Right cardiac atrium (tissue), 5 donors: ENCODE data around the gene ALK. TPM values are rescaled to one million over a fixed set of nuclear protein-coding genes. Genes with fewer than 3 reads are reported as not detected.

Experiments
- ATAC-seq, 2 donors: fragments of 200-7000 bp; cut with Tn5 transposase; one replicate each; pipeline versions ENCODE4 v1.8.0 to v1.9.1; 2020; ENCODE audit warnings: moderate library complexity in 2 of 2, mild to moderate bottlenecking in 1 of 2
- DNase-seq, 3 donors: peaks; one replicate each; pipeline ENCODE4 v3.0.0-alpha.2; 2020
- H3K27ac ChIP-seq: one replicate; pipeline ENCODE4 v1.5.1; 2013; ENCODE audit warnings: mild to moderate bottlenecking, low read length, control low read depth, moderate library complexity
- H3K27me3 ChIP-seq: one replicate; pipeline ENCODE4 v1.6.1; 2013; ENCODE audit not compliant: control insufficient read depth, insufficient read depth
- H3K4me1 ChIP-seq: one replicate; pipeline ENCODE4 v1.6.1; 2013; ENCODE audit warnings: low read length; ENCODE audit not compliant: control insufficient read depth, insufficient read depth
- H3K4me3 ChIP-seq: one replicate; pipeline ENCODE4 v1.5.1; 2013; ENCODE audit warnings: low read length, control low read depth
- H3K9me3 ChIP-seq: one replicate; pipeline ENCODE4 v1.6.1; 2013; ENCODE audit warnings: low read length; ENCODE audit not compliant: control insufficient read depth
- whole genome bisulfite sequencing: extraction: QIAGEN DNeasy Blood & Tissue Kit; methylation state at CpG from one replicate; pipeline ENCODE4 v1.1.7; 2013; 5-methylcytosine and 5-hydroxymethylcytosine counted together
- intact Hi-C, 4 donors: fragments of 100-400 bp; cut with DNase I; formaldehyde crosslinking; loops; one replicate each; pipeline versions ENCODE4 v1.11.0 to v1.14.0; 2022 to 2023
- polyA plus RNA-seq: library from polyadenylated mRNA; stranded (reverse); fragments of 200-250 nt; gene quantifications from one replicate; pipeline ENCODE4 v1.2.3, GENCODE V29; 2013
- total RNA-seq, 4 donors: library from RNA; stranded (reverse); fragmentation: NEBNext Ultra II Directional; extraction: Animal tissue kit (Norgen Biotek cat#: 25700); gene quantifications; one replicate each; pipeline ENCODE4 v1.2.1, GENCODE V29; 2021
- donor health status: healthy with polysubstance abuse.
- donor health status: DM: no; HTN: yes; CAD: no.
- donor health status: DM: no; HTN: no; CAD: no.
- donor health status: DM: no; HTN: yes; CAD: no; lungs with severe emphysema.
- donor health status: DM: yes; HTN: yes; CAD: no.

ALK gene
- total and polyA plus RNA-seq, 5 donors, result 0.05 to 0.17 (median 0.10) TPM; not detected in 1

GRCh38 chr2:29155578-29155977 is 765.8 kb downstream of the ALK start:
- H3K9me3 ChIP-seq, result no peaks in the 10 kb centered on the region
- no peak for DNase-seq
- peaks cover 2% of the 10 kb centered on the region for H3K4me1 ChIP-seq
- no peak overlapping the region for H3K27ac ChIP-seq
- no peaks in the 10 kb centered on the region for H3K27me3 ChIP-seq
- no peak overlapping the region for H3K4me3 ChIP-seq
- intact Hi-C loops, result no loop called here
- WGBS, result 72% methylated on average over 2 of the region's 2 CpGs
- no peak for ATAC-seq

- H3K27me3 ChIP-seq, result no peaks in the 10 kb centered on the region
- 96% methylated on average over 2 of the region's 2 CpGs for WGBS
- intact Hi-C loops, result no loop called here
- no peaks in the 10 kb centered on the region for H3K9me3 ChIP-seq
- H3K27ac ChIP-seq, result no peak overlapping the region
- no peak overlapping the region for H3K4me3 ChIP-seq
- ATAC-seq (no peak), DNase-seq (no peak)
- H3K4me1 ChIP-seq, result peaks cover 2% of the 10 kb centered on the region
Measured at GRCh38 chr2:29154610-29155009, 766.8 kb downstream of the ALK start.

GRCh38 chr2:29147963-29148362 is 773.4 kb downstream of the ALK start:
- Histone ChIP-seq H3K4me3 (no peak overlapping the region), H3K27ac (no peak overlapping the region), H3K4me1 (no peaks in the 10 kb centered on the region), H3K9me3 (no peaks in the 10 kb centered on the region), H3K27me3 (no peaks in the 10 kb centered on the region)
- no peak for ATAC-seq
- DNase-seq, result no peak
- WGBS, result 72% methylated on average over 3 of the region's 3 CpGs
- intact Hi-C loops, result no loop called here

- intact Hi-C loops, result no loop called here
- no peak overlapping the region for H3K27ac ChIP-seq
- H3K4me3 ChIP-seq, result no peak overlapping the region
- ATAC-seq, result no peak
- no peaks in the 10 kb centered on the region for H3K27me3 ChIP-seq
- WGBS, result 89% methylated on average over 3 of the region's 3 CpGs
- DNase-seq, result no peak
- H3K9me3 ChIP-seq, result no peaks in the 10 kb centered on the region
- H3K4me1 ChIP-seq, result no peaks in the 10 kb centered on the region
Measured at GRCh38 chr2:29146197-29146596, 775.2 kb downstream of the ALK start.

- Histone ChIP-seq H3K27ac (no peak overlapping the region), H3K4me1 (no peaks in the 10 kb centered on the region), H3K4me3 (no peak overlapping the region), H3K27me3 (no peaks in the 10 kb centered on the region), H3K9me3 (no peaks in the 10 kb centered on the region)
- DNase-seq, result no peak
- intact Hi-C loops, result no loop called here
- 76% methylated on average over 6 of the region's 6 CpGs for WGBS
- ATAC-seq, result no peak
Measured at GRCh38 chr2:29143657-29144056, 777.7 kb downstream of the ALK start.

Other genes with a start within 250 kb of the ALK start
- gene YPEL5, start 225.4 kb upstream of the ALK start, total RNA-seq, result 10 to 100 TPM; 56.9 to 71.7 (median 59.8) TPM
- gene YPEL5, start 225.4 kb upstream of the ALK start, polyA plus RNA-seq, result 49.5 TPM